ENCODE results near the gene NAT8L. TPM values are rescaled to one million over a fixed set of nuclear protein-coding genes. Genes with fewer than 3 reads are reported as not detected.

NAT8L gene
- polyA plus RNA-seq, 3 donors, result 0.01 TPM; not detected in 2

- Histone ChIP-seq H3K27ac (ENCODE audit: low read depth in 1 of 2, low read length in 2 of 2) (no peak overlapping the region), H3K4me1 (ENCODE audit: control insufficient read depth in 1 of 2, insufficient read depth in 2 of 2, low read length in 2 of 2) (no peaks in the 10 kb centered on the region), H3K79me2 (ENCODE audit: insufficient read depth, low read length) (no peaks in the 10 kb centered on the region), H3K36me3 (replicated peaks in 1 of 2; ENCODE audit: control insufficient read depth in 1 of 2, insufficient read depth in 2 of 2, low read length in 2 of 2) (no peaks in the 10 kb centered on the region), H3K4me3 (replicated peaks in 1 of 3; ENCODE audit: low read depth in 2 of 3, low read length in 3 of 3) (no peak overlapping the region), H3K27me3 (ENCODE audit: control insufficient read depth in 2 of 2, insufficient read depth in 2 of 2, low read length in 2 of 2) (no peaks in the 10 kb centered on the region), H4K20me1 (ENCODE audit: insufficient read depth, low read length) (no peaks in the 10 kb centered on the region), H3K4me2 (replicated peaks; ENCODE audit: extremely low read depth, low read length, poor library complexity, severe bottlenecking) (no peak overlapping the region), H2AFZ (ENCODE audit: insufficient read depth, low read depth, low read length, poor library complexity, severe bottlenecking) (no peak overlapping the region), H3K9me3 (replicated peaks in 1 of 2; ENCODE audit: control insufficient read depth in 1 of 2, insufficient read depth in 1 of 2, low read length in 2 of 2) (no peaks in the 10 kb centered on the region), H3K9ac (ENCODE audit: insufficient read depth, low read length, poor library complexity, severe bottlenecking) (no peak overlapping the region)
- Mint-ChIP-seq H3K4me3 (no peak overlapping the region), H3K36me3 (no peaks in the 10 kb centered on the region), H3K27me3 (ENCODE audit: low read depth in 3 of 3) (peaks cover 3 to 10% (median 3%) of the 10 kb centered on the region in 3 donors), H3K4me1 (no peaks in the 10 kb centered on the region), H3K27ac (peak overlapping the region in 1 of 7 donors; percentile 46), H3K9me3 (peaks cover 0 to 4% (median 0%) of the 10 kb centered on the region in 7 donors)
- intact Hi-C loops (cut with micrococcal nuclease), result no loop called here
- DNase-seq, result no peak
- TF ChIP-seq, protein P1, sequence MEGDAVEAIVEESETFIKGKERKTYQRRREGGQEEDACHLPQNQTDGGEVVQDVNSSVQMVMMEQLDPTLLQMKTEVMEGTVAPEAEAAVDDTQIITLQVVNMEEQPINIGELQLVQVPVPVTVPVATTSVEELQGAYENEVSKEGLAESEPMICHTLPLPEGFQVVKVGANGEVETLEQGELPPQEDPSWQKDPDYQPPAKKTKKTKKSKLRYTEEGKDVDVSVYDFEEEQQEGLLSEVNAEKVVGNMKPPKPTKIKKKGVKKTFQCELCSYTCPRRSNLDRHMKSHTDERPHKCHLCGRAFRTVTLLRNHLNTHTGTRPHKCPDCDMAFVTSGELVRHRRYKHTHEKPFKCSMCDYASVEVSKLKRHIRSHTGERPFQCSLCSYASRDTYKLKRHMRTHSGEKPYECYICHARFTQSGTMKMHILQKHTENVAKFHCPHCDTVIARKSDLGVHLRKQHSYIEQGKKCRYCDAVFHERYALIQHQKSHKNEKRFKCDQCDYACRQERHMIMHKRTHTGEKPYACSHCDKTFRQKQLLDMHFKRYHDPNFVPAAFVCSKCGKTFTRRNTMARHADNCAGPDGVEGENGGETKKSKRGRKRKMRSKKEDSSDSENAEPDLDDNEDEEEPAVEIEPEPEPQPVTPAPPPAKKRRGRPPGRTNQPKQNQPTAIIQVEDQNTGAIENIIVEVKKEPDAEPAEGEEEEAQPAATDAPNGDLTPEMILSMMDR (IDR thresholded peaks at IDR 0.05), result no peak
- 93% methylated on average over 18 of the region's 29 CpGs for whole genome bisulfite sequencing (ENCODE audit: insufficient coverage)
These were observed 7.7 kb downstream of the NAT8L start for GRCh38 chr4:2066571-2067445.

DNA sequence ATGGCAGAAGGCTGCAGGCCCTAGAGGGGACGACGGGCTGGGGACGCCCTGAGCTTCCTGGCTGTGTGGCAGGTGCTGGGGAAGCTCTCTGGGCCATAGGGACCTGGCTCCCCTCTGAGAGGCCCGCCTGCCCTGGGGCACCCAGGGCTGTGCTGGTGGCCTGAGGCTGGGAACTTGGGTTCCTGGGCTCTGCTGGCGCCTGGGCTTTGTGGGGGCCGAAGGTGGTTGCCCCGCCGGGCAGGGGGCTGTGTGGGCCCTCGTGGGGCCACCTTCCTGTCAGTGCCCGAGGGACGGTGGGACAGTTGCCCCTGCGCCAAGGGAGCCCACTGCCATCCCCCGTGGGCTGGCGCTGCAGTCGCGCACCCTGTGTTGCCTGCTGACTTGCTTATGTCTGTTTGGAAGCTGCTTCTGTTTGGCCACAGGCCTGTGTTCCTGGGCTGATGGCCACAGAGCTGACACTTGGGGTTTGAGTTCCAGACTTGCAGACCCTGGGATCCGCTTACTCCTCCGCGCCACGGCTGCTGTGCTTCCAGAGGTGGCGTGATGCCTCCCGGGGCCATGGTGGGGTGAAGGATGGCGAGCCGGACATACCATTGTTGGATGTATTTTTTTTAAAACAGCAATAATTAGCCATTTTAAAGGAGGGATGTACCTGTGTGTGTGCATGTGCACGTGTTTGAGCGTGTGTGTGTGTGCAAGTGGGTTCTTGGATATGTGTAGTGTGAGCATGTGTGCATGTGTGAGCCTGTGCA lies 8.5 kb downstream of the NAT8L start:
- Histone ChIP-seq H2AFZ (ENCODE audit: insufficient read depth, low read depth, low read length, poor library complexity, severe bottlenecking) (no peak overlapping the region), H4K20me1 (ENCODE audit: insufficient read depth, low read length) (no peaks in the 10 kb centered on the region), H3K27ac (ENCODE audit: low read depth in 1 of 2, low read length in 2 of 2) (no peak overlapping the region), H3K4me3 (replicated peaks in 1 of 3; ENCODE audit: low read depth in 2 of 3, low read length in 3 of 3) (no peak overlapping the region), H3K9me3 (replicated peaks in 1 of 2; ENCODE audit: control insufficient read depth in 1 of 2, insufficient read depth in 1 of 2, low read length in 2 of 2) (no peaks in the 10 kb centered on the region), H3K9ac (ENCODE audit: insufficient read depth, low read length, poor library complexity, severe bottlenecking) (no peak overlapping the region), H3K4me1 (ENCODE audit: control insufficient read depth in 1 of 2, insufficient read depth in 2 of 2, low read length in 2 of 2) (no peaks in the 10 kb centered on the region), H3K27me3 (ENCODE audit: control insufficient read depth in 2 of 2, insufficient read depth in 2 of 2, low read length in 2 of 2) (no peaks in the 10 kb centered on the region), H3K79me2 (ENCODE audit: insufficient read depth, low read length) (no peaks in the 10 kb centered on the region), H3K36me3 (replicated peaks in 1 of 2; ENCODE audit: control insufficient read depth in 1 of 2, insufficient read depth in 2 of 2, low read length in 2 of 2) (no peaks in the 10 kb centered on the region), H3K4me2 (replicated peaks; ENCODE audit: extremely low read depth, low read length, poor library complexity, severe bottlenecking) (no peak overlapping the region)
- no peaks in the 10 kb centered on the region for H3K36me3 Mint-ChIP-seq
- WGBS (ENCODE audit: insufficient coverage), result 86% methylated on average over 22 of the region's 26 CpGs
- intact Hi-C loops (cut with micrococcal nuclease), result no loop called here
- TF ChIP-seq, protein P1 (IDR thresholded peaks at IDR 0.05), result no peak
- peaks cover 2 to 4% (median 2%) of the 10 kb centered on the region in 3 donors for H3K27me3 Mint-ChIP-seq (ENCODE audit: low read depth in 3 of 3)
- no peak overlapping the region for H3K4me3 Mint-ChIP-seq
- no peak overlapping the region for H3K27ac Mint-ChIP-seq
- H3K4me1 Mint-ChIP-seq, result no peaks in the 10 kb centered on the region
- no peak for DNase-seq
- H3K9me3 Mint-ChIP-seq, result peaks cover 0 to 4% (median 0%) of the 10 kb centered on the region in 7 donors
